ENCODE measurements around the gene RAX.

RAX gene

DNA sequence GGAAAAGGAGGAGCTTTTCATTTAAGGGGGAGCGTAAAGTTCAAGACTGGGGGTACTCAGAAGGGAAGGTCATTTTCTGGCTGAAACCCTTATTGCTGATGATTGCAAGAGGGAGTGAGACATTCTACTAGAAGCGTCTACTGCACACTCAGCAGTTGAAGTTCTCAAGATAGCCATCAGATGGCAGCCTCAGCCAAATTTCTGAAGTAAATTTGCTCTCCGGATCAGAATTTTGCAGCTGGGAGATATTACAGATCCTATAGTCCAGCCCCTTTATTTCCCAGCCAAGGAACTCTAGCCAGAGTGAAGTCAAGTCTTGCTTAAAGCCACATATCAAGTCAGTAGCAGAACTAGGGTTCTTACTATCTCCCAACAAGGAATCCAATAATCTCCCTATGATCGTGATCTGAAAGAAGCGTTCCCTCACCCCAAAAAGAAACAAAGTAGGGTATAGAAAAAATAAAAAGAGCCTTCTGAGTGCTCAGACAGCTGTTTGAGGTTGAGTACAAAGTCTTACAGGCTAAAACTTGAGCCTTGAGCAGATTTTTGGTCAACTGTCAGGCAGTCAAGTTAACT is 24.0 kb downstream of the RAX start:
- Histone ChIP-seq H3K79me2 (ENCODE audit: insufficient read depth, low read length) (no peaks in the 10 kb centered on the region), H2AFZ (ENCODE audit: low read depth, low read length) (no peak overlapping the region), H3K27ac (ENCODE audit: low read length) (no peak overlapping the region), H4K20me1 (ENCODE audit: insufficient read depth, low read length) (no peaks in the 10 kb centered on the region), H3K4me2 (ENCODE audit: insufficient read depth, low read length) (no peak overlapping the region), H3K27me3 (ENCODE audit: insufficient read depth, low read length, poor library complexity) (peaks cover 4% of the 10 kb centered on the region), H3K9me3 (ENCODE audit: insufficient read depth, low read length, severe bottlenecking) (no peaks in the 10 kb centered on the region), H3K36me3 (ENCODE audit: insufficient read depth, low read length) (no peaks in the 10 kb centered on the region), H3K4me1 (ENCODE audit: insufficient read depth, low read length) (no peaks in the 10 kb centered on the region), H3K9ac (ENCODE audit: low read depth, low read length) (no peak overlapping the region), H3K4me3 (ENCODE audit: low read depth in 1 of 2, low read length in 2 of 2) (no peak overlapping the region)
- DNase-seq, result peak; percentile 39
- ATAC-seq (ENCODE audit: insufficient read depth, low read depth), result peak; percentile 24; the same call in 1 of the 3 replicates
- TF ChIP-seq EZH2 (IDR thresholded peaks at IDR 0.05; ENCODE audit: borderline replicate concordance, low read depth, low read length, severe bottlenecking), result no peak
- TF ChIP-seq, protein P1, sequence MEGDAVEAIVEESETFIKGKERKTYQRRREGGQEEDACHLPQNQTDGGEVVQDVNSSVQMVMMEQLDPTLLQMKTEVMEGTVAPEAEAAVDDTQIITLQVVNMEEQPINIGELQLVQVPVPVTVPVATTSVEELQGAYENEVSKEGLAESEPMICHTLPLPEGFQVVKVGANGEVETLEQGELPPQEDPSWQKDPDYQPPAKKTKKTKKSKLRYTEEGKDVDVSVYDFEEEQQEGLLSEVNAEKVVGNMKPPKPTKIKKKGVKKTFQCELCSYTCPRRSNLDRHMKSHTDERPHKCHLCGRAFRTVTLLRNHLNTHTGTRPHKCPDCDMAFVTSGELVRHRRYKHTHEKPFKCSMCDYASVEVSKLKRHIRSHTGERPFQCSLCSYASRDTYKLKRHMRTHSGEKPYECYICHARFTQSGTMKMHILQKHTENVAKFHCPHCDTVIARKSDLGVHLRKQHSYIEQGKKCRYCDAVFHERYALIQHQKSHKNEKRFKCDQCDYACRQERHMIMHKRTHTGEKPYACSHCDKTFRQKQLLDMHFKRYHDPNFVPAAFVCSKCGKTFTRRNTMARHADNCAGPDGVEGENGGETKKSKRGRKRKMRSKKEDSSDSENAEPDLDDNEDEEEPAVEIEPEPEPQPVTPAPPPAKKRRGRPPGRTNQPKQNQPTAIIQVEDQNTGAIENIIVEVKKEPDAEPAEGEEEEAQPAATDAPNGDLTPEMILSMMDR (IDR thresholded peaks at IDR 0.05; ENCODE audit: borderline replicate concordance, extremely low read depth, low read length, poor library complexity, severe bottlenecking), result peak; percentile 76

DNA sequence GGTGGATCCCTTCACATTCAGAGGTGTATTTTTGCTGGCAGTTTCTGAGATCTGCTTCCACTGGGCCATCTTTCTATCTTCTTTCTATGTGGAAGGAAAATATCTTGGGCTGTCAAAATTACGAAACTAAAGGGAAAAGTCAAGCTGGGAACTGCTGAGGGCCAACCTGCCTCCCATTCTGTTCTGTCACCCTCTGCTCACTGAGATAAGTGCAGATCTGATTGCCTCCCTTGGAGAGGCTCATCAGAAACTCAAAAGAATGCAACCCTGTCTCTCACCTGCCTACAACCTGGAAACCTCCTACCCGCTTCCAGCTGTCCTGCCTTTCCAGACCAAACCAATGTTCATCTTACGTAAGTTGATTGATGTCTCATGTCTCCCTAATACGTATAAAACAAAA is 26.5 kb downstream of the RAX start:
- Histone ChIP-seq H3K36me3 (ENCODE audit: insufficient read depth, low read length) (no peaks in the 10 kb centered on the region), H3K4me1 (ENCODE audit: insufficient read depth, low read length) (no peaks in the 10 kb centered on the region), H2AFZ (ENCODE audit: low read depth, low read length) (no peak overlapping the region), H3K4me2 (ENCODE audit: insufficient read depth, low read length) (no peak overlapping the region), H3K27ac (ENCODE audit: low read length) (no peak overlapping the region), H3K79me2 (ENCODE audit: insufficient read depth, low read length) (no peaks in the 10 kb centered on the region), H4K20me1 (ENCODE audit: insufficient read depth, low read length) (no peaks in the 10 kb centered on the region), H3K9ac (ENCODE audit: low read depth, low read length) (no peak overlapping the region), H3K27me3 (ENCODE audit: insufficient read depth, low read length, poor library complexity) (peaks cover 4% of the 10 kb centered on the region), H3K4me3 (ENCODE audit: low read depth in 1 of 2, low read length in 2 of 2) (no peak overlapping the region), H3K9me3 (ENCODE audit: insufficient read depth, low read length, severe bottlenecking) (no peaks in the 10 kb centered on the region)
- DNase-seq, result no peak
- no peak for ATAC-seq (ENCODE audit: insufficient read depth, low read depth)
- no peak for TF ChIP-seq EZH2 (IDR thresholded peaks at IDR 0.05; ENCODE audit: borderline replicate concordance, low read depth, low read length, severe bottlenecking)
- TF ChIP-seq, protein P1 (IDR thresholded peaks at IDR 0.05; ENCODE audit: borderline replicate concordance, extremely low read depth, low read length, poor library complexity, severe bottlenecking), result no peak

DNA sequence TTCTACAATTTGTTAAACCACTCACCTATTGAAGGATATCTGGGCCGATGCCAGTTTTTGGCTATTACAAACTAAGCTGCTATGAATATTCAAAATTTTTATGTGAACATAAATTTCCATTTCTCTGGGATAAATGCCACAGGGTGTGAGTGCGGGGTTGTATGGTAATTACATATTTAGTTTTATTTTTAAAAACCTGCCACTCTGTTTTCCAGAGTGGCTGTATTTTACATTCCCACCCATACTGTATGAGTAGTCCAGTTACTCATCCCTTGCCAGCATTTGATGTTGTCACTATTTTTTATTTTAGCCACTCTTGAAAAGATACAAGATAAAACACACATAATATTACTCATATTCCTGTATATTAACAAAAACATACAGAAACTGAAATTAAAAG is 30.3 kb downstream of the RAX start:
- no peak overlapping the region for H3K9ac ChIP-seq (ENCODE audit: low read depth, low read length)
- TF ChIP-seq EZH2 (IDR thresholded peaks at IDR 0.05; ENCODE audit: borderline replicate concordance, low read depth, low read length, severe bottlenecking), result no peak
- TF ChIP-seq, protein P1 (IDR thresholded peaks at IDR 0.05; ENCODE audit: borderline replicate concordance, extremely low read depth, low read length, poor library complexity, severe bottlenecking), result no peak
- H4K20me1 ChIP-seq (ENCODE audit: insufficient read depth, low read length), result no peaks in the 10 kb centered on the region
- H3K27me3 ChIP-seq (ENCODE audit: insufficient read depth, low read length, poor library complexity), result peaks cover 6% of the 10 kb centered on the region
- H3K4me3 ChIP-seq (ENCODE audit: low read depth in 1 of 2, low read length in 2 of 2), result no peak overlapping the region
- no peak overlapping the region for H3K27ac ChIP-seq (ENCODE audit: low read length)
- H2AFZ ChIP-seq (ENCODE audit: low read depth, low read length), result no peak overlapping the region
- DNase-seq (no peak), ATAC-seq (ENCODE audit: insufficient read depth, low read depth) (no peak)
- no peaks in the 10 kb centered on the region for H3K4me1 ChIP-seq (ENCODE audit: insufficient read depth, low read length)
- no peaks in the 10 kb centered on the region for H3K9me3 ChIP-seq (ENCODE audit: insufficient read depth, low read length, severe bottlenecking)
- H3K79me2 ChIP-seq (ENCODE audit: insufficient read depth, low read length), result no peaks in the 10 kb centered on the region
- H3K36me3 ChIP-seq (ENCODE audit: insufficient read depth, low read length), result no peaks in the 10 kb centered on the region
- no peak overlapping the region for H3K4me2 ChIP-seq (ENCODE audit: insufficient read depth, low read length)

Data from DND-41 (cell line).